LoVo (cell line): ENCODE measurements around the gene NSUN4.
"Not testable (repeated sequence)": the region's sequence is repeated elsewhere in the genome, so short reads cannot be mapped to it uniquely, and the experiment has no call there.

Experiments
- DNase-seq: peaks from one replicate; pipeline ENCODE4 v3.0.0-alpha.2; 2016; ENCODE audit warnings: low spot score

NSUN4 gene

GRCh38 chr1:46367701-46368100, 27.1 kb downstream of the NSUN4 start:
- not testable (repeated sequence) for DNase-seq

GRCh38 chr1:46368791-46369190, 28.2 kb downstream of the NSUN4 start:
- DNase-seq = no peak

DNA sequence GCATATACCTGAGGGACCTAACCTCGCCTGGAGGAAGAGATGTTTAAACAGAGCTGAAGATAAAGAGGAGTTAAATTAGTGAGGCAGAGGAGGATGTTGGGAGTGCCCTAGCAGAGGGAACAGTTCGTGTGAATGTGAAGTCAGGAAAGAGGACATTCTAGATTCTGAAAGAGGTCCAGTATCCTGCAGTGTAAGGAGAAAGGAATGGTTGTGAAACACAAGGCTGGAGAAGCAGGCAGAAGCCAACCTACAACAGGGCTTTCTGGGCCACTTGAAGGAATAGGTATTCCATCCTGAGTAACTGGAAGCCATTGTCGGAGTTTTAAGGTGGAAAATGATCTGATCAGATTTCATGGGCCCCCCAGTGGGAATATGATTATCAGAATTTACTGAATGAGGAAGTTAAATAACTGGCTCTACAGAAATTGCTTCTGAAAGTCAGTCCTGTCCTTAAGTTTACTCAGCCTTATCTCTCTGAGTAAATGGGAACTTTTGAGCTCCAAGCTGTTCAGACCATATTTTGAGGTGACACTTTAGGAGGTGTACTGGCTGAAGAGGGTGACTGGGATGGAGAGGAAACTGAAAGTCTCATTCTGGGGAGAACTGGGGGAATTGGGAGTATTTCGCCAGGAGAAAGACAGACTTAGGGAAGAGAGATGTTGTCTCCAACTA, 29.1 kb downstream of the NSUN4 start:
- no peak for DNase-seq

GRCh38 chr1:46370214-46370633, 29.6 kb downstream of the NSUN4 start:
- DNase-seq = peak; percentile 6

DNA sequence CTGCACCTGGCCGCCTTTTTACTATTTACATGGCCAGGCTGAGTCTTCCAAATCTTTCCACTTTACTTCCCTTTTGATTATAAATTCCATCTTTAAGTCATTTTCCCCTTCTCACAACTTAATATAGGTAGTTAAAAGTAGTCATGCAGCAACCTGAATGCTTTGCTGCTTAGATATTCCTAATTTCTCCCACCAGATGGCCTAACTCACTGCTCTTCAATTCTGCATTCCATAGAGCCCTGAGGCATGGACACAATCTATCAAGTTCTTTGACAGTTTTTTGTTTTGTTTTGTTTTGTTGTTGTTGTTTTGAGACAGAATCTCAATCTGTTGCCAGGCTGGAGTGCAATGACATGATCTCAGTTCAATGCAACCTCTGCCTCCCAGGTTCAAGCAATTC, 31.8 kb downstream of the NSUN4 start:
- DNase-seq = no peak

GRCh38 chr1:46379996-46380395, 39.4 kb downstream of the NSUN4 start:
- DNase-seq = no peak

DNA sequence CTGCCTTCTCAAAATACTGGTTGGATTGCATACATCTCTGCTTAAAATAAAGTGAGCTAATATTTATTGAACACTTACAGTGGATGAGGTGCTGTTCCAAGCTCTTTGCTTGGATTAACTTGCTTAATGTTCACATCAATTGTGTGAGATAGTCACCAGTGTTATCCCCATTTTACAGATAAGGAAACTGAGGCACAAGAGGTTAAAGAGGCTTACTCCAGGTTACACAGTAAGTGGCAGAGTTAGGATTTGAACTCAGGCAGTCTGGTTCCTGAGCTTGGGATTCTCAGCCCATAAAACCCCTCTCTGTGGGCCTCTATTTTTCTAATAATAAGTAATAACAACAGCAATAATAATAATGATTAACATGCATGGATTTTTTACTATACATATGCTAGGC, 39.9 kb downstream of the NSUN4 start:
- DNase-seq = no peak

DNA sequence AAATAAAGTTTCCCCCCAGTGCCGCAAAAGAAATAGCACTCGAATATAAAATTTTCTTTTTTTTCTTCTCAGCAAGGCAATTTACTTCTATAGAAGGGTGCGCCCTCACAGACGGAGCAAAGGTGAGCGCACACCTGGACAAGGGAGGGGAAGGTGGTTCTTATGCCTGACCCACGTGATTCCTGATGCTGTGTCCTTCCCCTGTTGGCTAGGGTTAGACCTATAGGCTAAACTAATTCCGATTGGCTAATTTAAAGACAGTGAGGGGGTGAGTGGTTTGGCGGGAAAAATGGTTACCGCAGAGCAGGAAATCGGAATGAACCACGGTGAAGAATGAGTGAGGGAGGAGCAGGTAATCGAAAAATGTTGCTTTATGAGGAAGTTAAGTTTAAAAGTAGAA, 52.9 kb downstream of the NSUN4 start:
- DNase-seq = no peak

GRCh38 chr1:46394108-46394871, 53.7 kb downstream of the NSUN4 start, which contains the start of gene FAAH:
TSS of gene FAAH (plus strand) at chr1:46394317. CDS start at chr1:46394349, 32 bp downstream.
- DNase-seq = peak; percentile 81

- DNase-seq = no peak
These were observed 54.4 kb downstream of the NSUN4 start for GRCh38 chr1:46394872-46395465.

GRCh38 chr1:46396441-46397398, 56.1 kb downstream of the NSUN4 start:
- DNase-seq = no peak

DNA sequence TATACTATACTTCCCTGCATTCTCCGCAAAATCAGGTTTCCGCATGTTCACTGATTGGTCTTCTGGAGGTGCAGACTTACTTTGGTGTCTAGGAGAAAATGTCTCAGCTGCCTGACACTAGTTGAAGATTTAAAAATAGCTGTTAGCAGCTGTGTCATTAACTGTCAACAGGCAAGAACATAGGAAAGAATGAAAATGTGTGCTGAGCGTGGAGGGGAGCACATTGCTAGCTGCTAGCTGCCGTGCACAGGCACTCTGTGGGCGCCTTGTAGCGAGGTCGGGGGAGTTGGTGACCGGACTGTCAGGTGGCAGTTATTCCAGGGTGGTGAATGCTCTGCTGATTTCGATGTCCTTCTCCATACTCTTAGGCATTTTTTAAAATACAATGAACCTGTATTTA, 58.7 kb downstream of the NSUN4 start:
- no peak for DNase-seq

- DNase-seq = no peak
These were observed 59.8 kb downstream of the NSUN4 start for GRCh38 chr1:46400421-46400820.

- no peak for DNase-seq
These were observed 60.7 kb downstream of the NSUN4 start for GRCh38 chr1:46401154-46401913.

DNA sequence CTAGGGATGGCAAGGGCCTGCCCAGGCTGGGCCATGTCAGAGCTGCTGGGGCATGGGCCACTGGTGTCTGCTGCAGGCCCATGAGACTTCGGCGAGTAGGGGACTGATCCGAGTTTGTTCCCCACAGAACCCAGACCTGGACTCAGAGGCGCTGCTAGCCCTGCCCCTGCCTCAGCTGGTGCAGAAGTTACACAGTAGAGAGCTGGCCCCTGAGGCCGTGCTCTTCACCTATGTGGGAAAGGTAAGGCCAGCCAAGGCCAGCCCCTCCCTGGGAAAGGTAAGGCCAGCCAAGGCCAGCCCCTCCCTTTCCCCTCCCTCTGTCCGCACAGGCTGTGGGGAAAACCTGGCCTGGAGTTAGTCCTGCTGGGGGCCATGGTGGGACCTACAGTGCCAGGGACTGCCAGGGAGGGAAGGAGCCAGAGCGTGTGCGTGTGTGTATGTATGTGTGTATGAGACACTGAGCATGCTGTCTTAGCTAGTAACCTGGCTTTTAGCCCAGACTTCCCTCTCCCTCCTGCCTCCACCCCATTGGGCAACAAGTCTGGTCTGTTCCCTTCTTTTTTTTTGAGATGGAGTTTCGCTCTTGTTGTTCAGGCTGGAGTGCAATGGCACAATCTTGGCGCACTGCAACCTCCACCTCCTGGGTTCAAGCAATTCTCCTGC, 61.5 kb downstream of the NSUN4 start:
- peak; percentile 46 for DNase-seq

GRCh38 chr1:46403916-46404315, 63.3 kb downstream of the NSUN4 start:
- no peak for DNase-seq

DNA sequence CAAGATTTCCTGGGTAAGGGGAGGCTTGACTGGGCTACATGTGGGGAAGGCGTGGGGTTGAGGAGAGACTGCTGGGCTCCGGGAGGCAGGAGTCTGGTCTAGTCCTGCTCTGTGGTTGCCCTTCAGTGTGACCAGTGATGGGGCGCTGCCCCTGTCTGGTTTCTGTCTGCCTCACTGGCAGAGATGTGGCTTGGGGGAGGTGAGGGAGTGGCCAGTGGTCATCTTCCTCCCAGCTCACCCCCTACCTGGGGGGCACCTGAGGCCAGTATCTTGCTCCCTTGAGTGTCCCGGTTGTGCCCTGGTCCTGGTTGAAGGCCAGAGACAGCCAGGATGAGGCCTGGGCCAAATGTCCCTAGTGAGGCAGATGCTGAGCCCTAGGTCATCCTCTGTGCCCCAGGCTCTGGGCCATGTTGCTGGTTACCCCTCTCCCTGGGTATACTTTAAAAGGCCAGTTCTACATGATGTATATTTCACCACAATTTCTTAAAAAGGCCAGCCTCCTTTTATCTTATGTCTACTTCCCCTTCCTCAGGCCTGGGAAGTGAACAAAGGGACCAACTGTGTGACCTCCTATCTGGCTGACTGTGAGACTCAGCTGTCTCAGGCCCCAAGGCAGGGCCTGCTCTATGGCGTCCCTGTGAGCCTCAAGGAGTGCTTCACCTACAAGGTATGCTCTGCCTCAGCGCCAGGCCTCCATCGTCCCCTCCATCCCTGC, 64.0 kb downstream of the NSUN4 start:
- no peak for DNase-seq

GRCh38 chr1:46405197-46405555, 64.6 kb downstream of the NSUN4 start:
- no peak for DNase-seq

DNA sequence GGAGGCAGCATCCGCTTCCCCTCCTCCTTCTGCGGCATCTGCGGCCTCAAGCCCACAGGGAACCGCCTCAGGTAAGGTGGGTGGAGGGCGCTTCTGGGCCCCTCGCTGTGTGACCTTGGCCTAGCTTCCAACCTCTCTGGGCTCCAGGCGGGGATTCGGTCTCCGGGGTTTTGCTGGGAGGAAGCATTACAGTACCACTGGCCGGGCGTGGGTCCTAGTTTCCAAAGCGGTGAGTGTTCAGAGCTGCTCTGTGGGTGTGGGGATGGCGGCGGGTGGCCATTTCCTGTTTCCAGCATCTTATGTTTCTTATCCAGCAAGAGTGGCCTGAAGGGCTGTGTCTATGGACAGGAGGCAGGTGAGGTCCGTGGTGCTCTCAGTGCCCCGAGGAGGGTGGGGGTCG, 65.1 kb downstream of the NSUN4 start:
- DNase-seq = no peak
